ENCODE data around the gene NME4.

NME4 gene

GRCh38 chr16:379183-379960, 17.6 kb upstream of the NME4 start:
- H3K4me3 ChIP-seq (replicated peaks in 1 of 2; ENCODE audit: low read depth in 2 of 2, low read length in 2 of 2) = no peak overlapping the region
- TF ChIP-seq CTCF (IDR thresholded peaks at IDR 0.05; ENCODE audit: low read depth, low read length) = no peak
- no peak for DNase-seq (ENCODE audit: low read depth in 2 of 2)

GRCh38 chr16:379961-380761, 16.8 kb upstream of the NME4 start:
- TF ChIP-seq CTCF (IDR thresholded peaks at IDR 0.05; ENCODE audit: low read depth, low read length) = no peak
- H3K4me3 ChIP-seq (replicated peaks in 1 of 2; ENCODE audit: low read depth in 2 of 2, low read length in 2 of 2) = peak overlapping the region in 1 of 2 donors; percentile 80
- DNase-seq (ENCODE audit: low read depth in 2 of 2) = no peak

- DNase-seq (ENCODE audit: low read depth in 2 of 2) = no peak
- TF ChIP-seq CTCF (IDR thresholded peaks at IDR 0.05; ENCODE audit: low read depth, low read length) = no peak
- peak overlapping the region; percentile 78 to 80 for H3K4me3 ChIP-seq (replicated peaks in 1 of 2; ENCODE audit: low read depth in 2 of 2, low read length in 2 of 2)
Observed at GRCh38 chr16:380762-381011, 16.3 kb upstream of the NME4 start.

- peak overlapping the region; percentile 78 to 80 for H3K4me3 ChIP-seq (replicated peaks in 1 of 2; ENCODE audit: low read depth in 2 of 2, low read length in 2 of 2)
- peak in 1 of 2 donors; percentile 11 for DNase-seq (ENCODE audit: low read depth in 2 of 2)
- no peak for TF ChIP-seq CTCF (IDR thresholded peaks at IDR 0.05; ENCODE audit: low read depth, low read length)
Observed at GRCh38 chr16:381012-381788, 15.8 kb upstream of the NME4 start.

GRCh38 chr16:381789-382717, 14.9 kb upstream of the NME4 start, which contains the start of gene PGAP6:
Gene PGAP6, minus strand, starts transcription at chr16:381978. Its CDS starts 157 bp downstream, at chr16:381821.
- H3K4me3 ChIP-seq (replicated peaks in 1 of 2; ENCODE audit: low read depth in 2 of 2, low read length in 2 of 2) = peak within 1 kb of the TSS; percentile 78 to 80
- peak; percentile 25 to 67 for DNase-seq (ENCODE audit: low read depth in 2 of 2)
- no peak for TF ChIP-seq CTCF (IDR thresholded peaks at IDR 0.05; ENCODE audit: low read depth, low read length)
